Activated T-cell treated with anti-CD3 and anti-CD28 coated beads for 4 hours (primary cell): Measurements from ENCODE around the gene PUM2.

Source experiments
- DNase-seq: peaks from one replicate; pipeline ENCODE4 v3.0.0-alpha.2; 2020

PUM2 gene

GRCh38 chr2:20334605-20335203 is 15.9 kb downstream of the PUM2 start:
- no peak for DNase-seq

- DNase-seq: no peak
Observed at GRCh38 chr2:20333738-20334137, 16.9 kb downstream of the PUM2 start.

GRCh38 chr2:20330192-20330591 is 20.5 kb downstream of the PUM2 start:
- no peak for DNase-seq

- DNase-seq: no peak
Observed at GRCh38 chr2:20327370-20327769, 23.3 kb downstream of the PUM2 start.

GRCh38 chr2:20326163-20326780 is 24.4 kb downstream of the PUM2 start:
- no peak for DNase-seq

GRCh38 chr2:20322527-20323300 is 27.9 kb downstream of the PUM2 start:
- DNase-seq: no peak

- DNase-seq: no peak
Observed at GRCh38 chr2:20317690-20318089, 33.0 kb downstream of the PUM2 start.

GRCh38 chr2:20317197-20317596 is 33.4 kb downstream of the PUM2 start:
- DNase-seq: no peak

- DNase-seq: no peak
Observed at GRCh38 chr2:20314562-20315501, 35.8 kb downstream of the PUM2 start.

- DNase-seq: no peak
Observed at GRCh38 chr2:20313659-20314058, 37.0 kb downstream of the PUM2 start.

- DNase-seq: no peak
Observed at GRCh38 chr2:20309001-20309400, 41.6 kb downstream of the PUM2 start.

GRCh38 chr2:20307311-20307710 is 43.3 kb downstream of the PUM2 start:
- no peak for DNase-seq

- no peak for DNase-seq
Observed at GRCh38 chr2:20304411-20304810, 46.2 kb downstream of the PUM2 start.

GRCh38 chr2:20303966-20304365 is 46.7 kb downstream of the PUM2 start:
- no peak for DNase-seq

GRCh38 chr2:20302019-20302418 is 48.6 kb downstream of the PUM2 start:
- no peak for DNase-seq

GRCh38 chr2:20300656-20301055 is 50.0 kb downstream of the PUM2 start:
- no peak for DNase-seq

GRCh38 chr2:20299113-20299512 is 51.5 kb downstream of the PUM2 start:
- no peak for DNase-seq

GRCh38 chr2:20294231-20294630 is 56.4 kb downstream of the PUM2 start:
- no peak for DNase-seq

- DNase-seq: no peak
Observed at GRCh38 chr2:20292984-20293383, 57.7 kb downstream of the PUM2 start.

- no peak for DNase-seq
Observed at GRCh38 chr2:20291846-20292408, 58.7 kb downstream of the PUM2 start.

GRCh38 chr2:20291106-20291564 is 59.5 kb downstream of the PUM2 start:
- DNase-seq: no peak

- DNase-seq: no peak
Observed at GRCh38 chr2:20288642-20289340, 61.9 kb downstream of the PUM2 start.
